CD4-positive, CD25-positive, alpha-beta regulatory T cell (primary cell): ENCODE measurements around the gene ZNF324. TPM values are rescaled to one million over a fixed set of nuclear protein-coding genes. Genes with fewer than 3 reads are reported as not detected.
"Not testable (repeated sequence)": the region's sequence is repeated elsewhere in the genome, so short reads cannot be mapped to it uniquely, and the experiment has no call there.

ENCODE experiments used
- ATAC-seq, 2 donors: fragments of 150-1000 bp; cut with Tn5 transposase; one replicate each; pipeline ENCODE4 v1.10.0; 2021; ENCODE audit warnings: low read depth in 2 of 2, moderate number of reproducible peaks in 2 of 2, moderate library complexity in 1 of 2
- DNase-seq, 3 donors: peaks; one replicate each; pipeline versions ENCODE4 v3.0.0 to v3.0.0-alpha.2; 2012 to 2022; ENCODE audit warnings: mixed read lengths in 1 of 3
- H3K27ac ChIP-seq: one replicate; pipeline ENCODE4 v1.7.0; 2013; ENCODE audit warnings: mild to moderate bottlenecking, low read length; ENCODE audit not compliant: insufficient read depth, poor library complexity, severe bottlenecking
- H3K27me3 ChIP-seq: one replicate; pipeline ENCODE4 v1.7.0; 2013; ENCODE audit warnings: low read length; ENCODE audit not compliant: control insufficient read depth, insufficient read depth
- H3K36me3 ChIP-seq: one replicate; pipeline ENCODE4 v1.7.0; 2013; ENCODE audit warnings: mild to moderate bottlenecking, low read length, moderate library complexity; ENCODE audit not compliant: control insufficient read depth, insufficient read depth
- H3K4me1 ChIP-seq: 2 replicates; pipeline ENCODE4 v1.7.0; 2013; ENCODE audit warnings: mild to moderate bottlenecking, low read length; ENCODE audit not compliant: insufficient read depth, control insufficient read depth, poor library complexity, severe bottlenecking
- H3K4me3 ChIP-seq: one replicate; pipeline ENCODE4 v1.7.0; 2013; ENCODE audit warnings: low read depth, mild to moderate bottlenecking, low read length, moderate library complexity
- H3K9me3 ChIP-seq, 2 experiments: 1 replicate in 1 of 2; 2 replicates in 1 of 2; pipeline ENCODE4 v1.7.0; 2013; ENCODE audit warnings: low read length in 2 of 2, mild to moderate bottlenecking in 1 of 2, moderate library complexity in 1 of 2; ENCODE audit not compliant: control insufficient read depth in 2 of 2
- H3K27ac Mint-ChIP-seq, 3 donors: one replicate each; pipeline ENCODE4 v1.8.0; 2020 to 2022; ENCODE audit warnings: mild to moderate bottlenecking in 3 of 3, mixed read lengths in 3 of 3, moderate library complexity in 2 of 3
- H3K27me3 Mint-ChIP-seq: one replicate; pipeline ENCODE4 v1.8.0; 2022; ENCODE audit warnings: mild to moderate bottlenecking, mixed read lengths
- H3K36me3 Mint-ChIP-seq: one replicate; pipeline ENCODE4 v1.8.0; 2020; ENCODE audit warnings: mixed read lengths
- H3K4me1 Mint-ChIP-seq, 4 donors: one replicate each; pipeline ENCODE4 v1.8.0; 2020 to 2022; ENCODE audit warnings: mixed read lengths in 4 of 4, mild to moderate bottlenecking in 1 of 4
- H3K4me3 Mint-ChIP-seq, 4 donors: one replicate each; pipeline ENCODE4 v1.8.0; 2020 to 2022; ENCODE audit warnings: mild to moderate bottlenecking in 4 of 4, mixed read lengths in 4 of 4, moderate library complexity in 3 of 4
- H3K9me3 Mint-ChIP-seq, 7 donors: one replicate each; pipeline ENCODE4 v1.8.0; 2020 to 2022; ENCODE audit warnings: mixed read lengths in 7 of 7, mild to moderate bottlenecking in 3 of 7, moderate library complexity in 2 of 7
- polyA plus RNA-seq, 4 donors: library from polyadenylated mRNA; unstranded; fragments of 300-500 nt; fragmentation: Illumina TruSeq; gene quantifications; one replicate each; pipeline ENCODE4 v1.2.3, GENCODE V29; 2021
- total RNA-seq: library from RNA; stranded (reverse); gene quantifications from one replicate; pipeline ENCODE4 v1.2.3, GENCODE V29; 2022

Gene ZNF324
- total and polyA plus RNA-seq, 5 donors from 2014 or later: 5.3 to 15.1 (median 10.6) TPM

DNA sequence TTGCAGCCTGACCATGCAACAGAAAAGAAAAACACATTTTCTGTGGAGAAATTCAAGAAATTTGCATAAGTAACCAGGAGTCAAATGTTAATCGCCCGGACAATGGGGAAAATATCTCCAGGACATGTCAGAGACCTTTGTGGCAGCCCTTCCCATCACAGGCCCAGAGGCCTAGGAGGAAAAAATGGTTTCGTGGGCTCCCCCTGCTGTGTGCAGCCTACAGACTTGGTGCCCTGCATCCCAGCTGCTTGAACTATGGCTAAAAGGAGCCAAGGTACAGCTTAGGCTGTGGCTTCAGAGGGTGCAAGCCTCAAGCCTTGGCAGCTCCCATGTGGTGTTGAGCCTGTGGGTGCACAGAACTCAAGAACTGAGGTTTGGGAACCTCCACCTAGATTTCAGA, 18.0 kb upstream of the ZNF324 start:
- H3K9me3 Mint-ChIP-seq, H3K4me1 ChIP-seq, ATAC-seq, H3K27ac Mint-ChIP-seq, H3K27me3 ChIP-seq, H3K4me3 Mint-ChIP-seq, H3K4me3 ChIP-seq, H3K36me3 ChIP-seq, DNase-seq, H3K27ac ChIP-seq, H3K9me3 ChIP-seq: not testable (repeated sequence)
- Mint-ChIP-seq H3K27me3 (peaks cover 18% of the 10 kb centered on the region), H3K36me3 (peaks cover 13% of the 10 kb centered on the region), H3K4me1 (peaks cover 4 to 24% (median 7%) of the 10 kb centered on the region in 4 donors)

DNA sequence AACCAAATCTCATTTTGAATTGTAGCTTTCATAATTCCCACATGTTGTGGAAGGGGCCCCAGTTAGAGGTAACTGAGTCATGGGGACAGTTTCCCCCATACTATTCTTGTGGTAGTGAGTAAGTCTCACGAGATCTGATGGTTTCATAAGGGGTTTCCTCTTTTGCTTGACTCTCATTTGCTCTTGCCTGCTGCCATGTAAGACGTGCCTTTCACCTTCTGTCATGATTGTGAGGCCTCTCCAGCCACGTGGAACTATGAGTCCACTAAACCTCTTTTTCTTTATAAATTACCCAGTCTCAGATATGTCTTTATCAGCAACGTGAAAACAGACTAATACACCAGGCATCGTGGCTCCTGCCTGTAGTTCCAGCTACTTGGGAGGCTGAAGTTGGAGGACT, 16.9 kb upstream of the ZNF324 start:
- not testable (repeated sequence) for H3K36me3 ChIP-seq, H3K9me3 Mint-ChIP-seq, H3K27me3 ChIP-seq, H3K9me3 ChIP-seq, H3K4me3 ChIP-seq, H3K27ac ChIP-seq, H3K4me1 ChIP-seq, DNase-seq, H3K27ac Mint-ChIP-seq, ATAC-seq
- H3K36me3 Mint-ChIP-seq: peaks cover 18% of the 10 kb centered on the region
- H3K4me3 Mint-ChIP-seq: peak overlapping the region in 1 of 4 donors; percentile 82
- H3K27me3 Mint-ChIP-seq: peaks cover 16% of the 10 kb centered on the region
- peaks cover 6 to 24% (median 9%) of the 10 kb centered on the region in 4 donors for H3K4me1 Mint-ChIP-seq

DNA sequence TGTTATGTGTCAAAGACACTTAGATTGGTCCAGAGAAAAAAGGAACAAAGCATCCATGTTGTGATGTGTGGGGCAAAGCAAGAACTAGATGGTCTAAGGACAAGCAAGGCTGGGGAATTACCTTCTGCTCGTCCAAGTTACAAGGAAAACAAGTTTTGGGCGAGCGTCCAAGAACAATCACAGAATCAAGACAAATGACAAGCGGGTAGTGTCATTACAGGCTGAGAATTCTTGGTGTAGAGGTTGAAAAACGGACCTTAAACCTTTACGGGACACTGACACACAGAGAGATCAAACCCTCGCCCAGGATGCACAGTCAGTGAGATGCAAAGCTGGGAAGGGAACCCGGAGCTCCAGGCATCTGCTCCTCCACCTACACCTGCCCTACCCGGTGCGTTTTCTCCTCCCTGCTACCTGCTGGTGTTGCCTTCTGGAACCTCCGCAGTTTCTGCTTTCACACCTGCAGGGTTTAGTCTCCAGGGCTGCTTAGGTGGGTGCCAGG, 16.0 kb upstream of the ZNF324 start:
- H3K27ac Mint-ChIP-seq: peak overlapping the region in 2 of 3 donors; percentile 65 to 85
- H3K9me3 ChIP-seq: peaks cover 0 to 7% of the 10 kb centered on the region in 2 experiments
- peaks cover 0 to 9% (median 5%) of the 10 kb centered on the region in 7 donors for H3K9me3 Mint-ChIP-seq
- H3K27me3 ChIP-seq: peaks cover 2% of the 10 kb centered on the region
- H3K27me3 Mint-ChIP-seq: peaks cover 9% of the 10 kb centered on the region
- H3K4me1 ChIP-seq: peaks cover 9% of the 10 kb centered on the region
- peaks cover 6 to 24% (median 9%) of the 10 kb centered on the region in 4 donors for H3K4me1 Mint-ChIP-seq
- peaks cover 18% of the 10 kb centered on the region for H3K36me3 Mint-ChIP-seq
- peak overlapping the region; percentile 77 for H3K4me3 ChIP-seq
- H3K27ac ChIP-seq: peak overlapping the region; percentile 78
- DNase-seq (no peak), ATAC-seq (peak; percentile 13 to 15)
- H3K36me3 ChIP-seq: no peaks in the 10 kb centered on the region
- peak overlapping the region; percentile 82 to 89 (median 86) for H3K4me3 Mint-ChIP-seq

DNA sequence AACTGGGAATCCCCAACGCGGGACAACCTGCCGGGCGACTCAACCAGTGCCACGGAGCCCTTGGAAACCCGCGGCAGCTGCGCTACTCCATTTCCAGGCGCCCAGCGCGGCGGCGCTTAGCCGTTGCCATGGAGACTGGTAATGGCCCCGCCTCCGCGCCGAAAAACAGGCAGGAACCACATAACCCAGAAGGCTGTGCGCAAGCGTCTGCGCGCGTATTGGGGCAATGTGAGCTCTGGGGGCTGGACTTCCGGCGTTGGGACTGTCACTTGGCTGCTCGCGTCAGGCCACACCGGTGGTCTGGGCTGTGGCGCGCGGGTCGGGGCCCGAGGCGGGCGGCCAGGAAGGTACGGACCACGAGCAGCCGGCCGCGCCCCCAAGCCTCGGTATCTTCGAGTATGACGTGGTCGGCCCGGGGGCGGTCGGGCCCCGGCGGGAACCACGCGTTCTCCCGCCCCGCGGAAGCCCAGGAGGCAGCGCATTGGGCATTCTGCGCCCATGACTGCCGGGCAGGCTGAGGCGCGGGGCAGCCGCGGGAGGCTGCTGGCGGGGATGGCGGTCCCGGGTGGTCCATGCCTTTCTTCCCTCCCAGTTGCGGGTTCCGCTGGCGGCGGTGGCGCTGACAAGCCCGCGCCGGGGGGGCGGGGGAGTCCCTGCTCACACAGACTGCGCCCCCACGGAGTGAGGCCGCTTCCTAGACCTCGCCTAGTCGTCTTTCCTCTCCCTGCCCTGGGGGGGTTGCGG, 15.3 kb upstream of the ZNF324 start, which contains the start of gene ZNF324B:
Gene ZNF324B (plus strand): TSS at position 265 of the 744 bp plus-strand sequence. CDS start 2,080 bp downstream, outside the sequence.
- H3K4me3 ChIP-seq: peak within 1 kb of the TSS; percentile 77
- H3K9me3 Mint-ChIP-seq: peaks cover 0 to 9% (median 5%) of the 10 kb centered on the region in 7 donors
- no peaks in the 10 kb centered on the region for H3K36me3 ChIP-seq
- H3K4me1 Mint-ChIP-seq: peaks cover 6 to 24% (median 9%) of the 10 kb centered on the region in 4 donors
- H3K9me3 ChIP-seq: peaks cover 0 to 7% of the 10 kb centered on the region in 2 experiments
- peaks cover 23% of the 10 kb centered on the region for H3K36me3 Mint-ChIP-seq
- H3K27ac Mint-ChIP-seq: peak within 1 kb of the TSS in 2 of 3 donors; percentile 65 to 85
- H3K4me3 Mint-ChIP-seq: peak within 1 kb of the TSS; percentile 82 to 89 (median 86)
- H3K27me3 Mint-ChIP-seq: peaks cover 9% of the 10 kb centered on the region
- peaks cover 2% of the 10 kb centered on the region for H3K27me3 ChIP-seq
- ATAC-seq (peak; percentile 98), DNase-seq (peak; percentile 96)
- H3K4me1 ChIP-seq: peaks cover 9% of the 10 kb centered on the region
- H3K27ac ChIP-seq: peak within 1 kb of the TSS; percentile 78

DNA sequence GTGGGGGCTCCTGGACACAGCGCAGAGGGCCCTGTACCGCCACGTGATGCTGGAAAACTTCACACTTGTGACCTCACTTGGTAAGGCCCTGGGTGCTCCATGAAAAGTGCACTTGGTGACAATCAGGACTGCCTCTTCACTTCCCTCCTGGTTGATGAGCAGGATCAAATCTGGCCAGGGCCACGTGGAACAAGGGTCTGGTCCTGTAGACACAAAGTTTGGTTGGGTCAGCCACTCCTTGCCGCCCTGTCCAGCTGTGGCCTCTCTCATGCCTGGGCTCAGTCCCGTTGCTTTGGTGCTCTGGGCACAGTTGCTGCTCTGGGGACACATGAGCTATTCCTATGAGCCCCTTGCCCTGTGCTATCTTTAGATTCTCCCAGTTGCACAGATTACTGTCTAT, 13.1 kb upstream of the ZNF324 start:
- Mint-ChIP-seq H3K27me3 (no peaks in the 10 kb centered on the region), H3K9me3 (peaks cover 0 to 5% (median 0%) of the 10 kb centered on the region in 7 donors), H3K36me3 (peaks cover 27% of the 10 kb centered on the region), H3K4me3 (peak overlapping the region in 3 of 4 donors; percentile 50 to 80 (median 54)), H3K27ac (no peak overlapping the region), H3K4me1 (peaks cover 3 to 30% (median 11%) of the 10 kb centered on the region in 4 donors)
- Histone ChIP-seq H3K36me3 (peaks cover 3% of the 10 kb centered on the region), H3K27me3 (no peaks in the 10 kb centered on the region), H3K9me3 (peaks cover 0 to 6% of the 10 kb centered on the region in 2 experiments), H3K27ac (no peak overlapping the region), H3K4me1 (peaks cover 9% of the 10 kb centered on the region), H3K4me3 (no peak overlapping the region)
- DNase-seq (no peak), ATAC-seq (no peak)

DNA sequence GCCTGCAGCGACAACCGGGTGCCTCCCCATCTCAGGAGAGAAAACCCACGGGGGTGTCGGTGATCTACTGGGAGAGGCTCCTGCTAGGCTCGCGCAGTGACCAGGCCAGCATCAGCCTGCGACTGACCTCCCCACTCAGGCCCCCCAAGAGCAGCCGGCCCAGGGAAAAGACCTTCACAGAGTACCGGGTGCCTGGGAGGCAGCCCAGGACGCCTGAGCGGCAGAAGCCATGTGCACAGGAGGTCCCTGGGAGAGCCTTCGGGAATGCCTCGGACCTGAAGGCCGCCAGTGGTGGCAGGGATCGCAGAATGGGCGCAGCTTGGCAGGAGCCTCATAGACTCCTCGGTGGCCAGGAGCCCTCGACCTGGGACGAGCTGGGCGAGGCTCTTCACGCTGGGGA, 11.6 kb upstream of the ZNF324 start:
- no peak for DNase-seq
- H3K4me3 ChIP-seq: no peak overlapping the region
- no peak for ATAC-seq
- H3K4me1 ChIP-seq: peaks cover 9% of the 10 kb centered on the region
- peaks cover 3% of the 10 kb centered on the region for H3K36me3 ChIP-seq
- no peak overlapping the region for H3K27ac Mint-ChIP-seq
- peak overlapping the region in 1 of 4 donors; percentile 44 for H3K4me3 Mint-ChIP-seq
- H3K27me3 ChIP-seq: no peaks in the 10 kb centered on the region
- peaks cover 3 to 30% (median 12%) of the 10 kb centered on the region in 4 donors for H3K4me1 Mint-ChIP-seq
- H3K9me3 ChIP-seq: no peaks in the 10 kb centered on the region
- no peak overlapping the region for H3K27ac ChIP-seq
- no peaks in the 10 kb centered on the region for H3K27me3 Mint-ChIP-seq
- H3K9me3 Mint-ChIP-seq: peaks cover 0 to 3% (median 0%) of the 10 kb centered on the region in 7 donors
- peaks cover 27% of the 10 kb centered on the region for H3K36me3 Mint-ChIP-seq

DNA sequence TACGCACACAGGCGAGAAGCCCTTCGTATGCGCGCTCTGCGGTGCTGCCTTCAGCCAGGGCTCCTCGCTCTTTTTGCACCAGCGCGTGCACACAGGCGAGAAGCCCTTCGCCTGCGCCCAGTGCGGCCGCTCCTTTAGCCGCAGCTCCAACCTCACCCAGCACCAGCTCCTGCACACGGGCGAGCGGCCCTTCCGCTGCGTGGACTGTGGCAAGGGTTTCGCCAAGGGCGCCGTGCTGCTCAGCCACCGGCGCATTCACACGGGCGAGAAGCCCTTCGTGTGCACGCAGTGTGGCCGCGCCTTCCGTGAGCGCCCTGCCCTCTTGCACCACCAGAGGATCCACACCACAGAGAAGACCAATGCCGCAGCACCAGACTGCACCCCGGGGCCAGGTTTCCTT, 10.8 kb upstream of the ZNF324 start:
- H3K4me3 Mint-ChIP-seq: no peak overlapping the region

More for the DNA sequence above, 10.8 kb upstream of the ZNF324 start:
- ATAC-seq (no peak), DNase-seq (no peak)
- H3K4me1 Mint-ChIP-seq: peaks cover 3 to 23% (median 10%) of the 10 kb centered on the region in 4 donors
- H3K9me3 ChIP-seq: no peaks in the 10 kb centered on the region
- no peaks in the 10 kb centered on the region for H3K27me3 Mint-ChIP-seq
- peaks cover 27% of the 10 kb centered on the region for H3K36me3 Mint-ChIP-seq
- H3K27ac ChIP-seq: no peak overlapping the region
- H3K36me3 ChIP-seq: peaks cover 3% of the 10 kb centered on the region
- H3K9me3 Mint-ChIP-seq: peaks cover 0 to 2% (median 0%) of the 10 kb centered on the region in 7 donors
- peak overlapping the region in 1 of 3 donors; percentile 71 for H3K27ac Mint-ChIP-seq
- H3K4me1 ChIP-seq: peaks cover 6% of the 10 kb centered on the region
- H3K27me3 ChIP-seq: no peaks in the 10 kb centered on the region
- H3K4me3 ChIP-seq: no peak overlapping the region
